GM18520 (cell line): ENCODE data around the gene RGL4.
A peak's percentile ranks its signal among the peaks of the same experiment; 100 is the strongest.

ENCODE experiments used
- ATAC-seq: cut with Tn5 transposase; IDR thresholded peaks from one replicate; pipeline ENCODE4 v1.9.1; 2021; ENCODE audit not compliant: unreplicated experiment

The RGL4 gene

GRCh38 chr22:23678133-23678532, 12.7 kb upstream of the RGL4 start:
- no peak for ATAC-seq

DNA sequence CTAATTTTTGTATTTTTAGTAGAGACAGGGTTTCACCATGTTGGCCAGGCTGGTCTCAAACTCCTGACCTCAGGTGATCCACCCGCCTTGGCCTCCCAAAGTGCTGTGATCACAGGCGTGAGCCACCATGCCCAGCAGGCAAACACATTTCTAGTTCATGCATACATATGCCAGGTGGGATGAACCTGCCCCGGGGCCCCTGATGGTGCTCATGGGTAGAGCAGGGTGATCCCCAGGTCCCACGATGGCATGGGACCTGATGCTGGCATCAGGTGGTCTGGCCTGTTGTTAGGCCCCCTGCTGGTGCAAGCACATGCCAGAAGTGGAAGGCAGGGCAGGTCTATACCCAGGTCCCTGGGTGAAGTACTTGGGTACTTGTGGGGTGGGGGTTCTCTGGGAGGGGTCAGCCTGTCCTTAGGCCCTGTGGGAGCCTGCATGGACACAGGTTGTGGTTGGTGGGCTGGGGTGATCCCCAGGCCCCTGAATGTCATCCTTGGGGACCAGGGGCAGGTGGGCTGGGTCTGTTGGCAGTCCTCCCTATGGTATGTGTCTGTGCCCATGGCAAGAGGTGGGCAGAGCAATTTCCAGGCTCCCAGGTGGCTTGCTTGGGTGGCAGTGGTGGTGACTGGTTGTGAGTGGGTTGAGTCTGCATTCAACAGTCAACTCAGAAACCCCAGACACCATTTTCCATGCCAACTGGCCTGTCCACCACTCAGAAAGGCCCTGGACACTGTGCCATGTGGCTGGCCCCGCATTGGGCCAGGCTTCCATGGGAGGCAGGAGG, 9.6 kb upstream of the RGL4 start:
- no peak for ATAC-seq

- no peak for ATAC-seq
These were observed 8.7 kb upstream of the RGL4 start for GRCh38 chr22:23682077-23682476.

DNA sequence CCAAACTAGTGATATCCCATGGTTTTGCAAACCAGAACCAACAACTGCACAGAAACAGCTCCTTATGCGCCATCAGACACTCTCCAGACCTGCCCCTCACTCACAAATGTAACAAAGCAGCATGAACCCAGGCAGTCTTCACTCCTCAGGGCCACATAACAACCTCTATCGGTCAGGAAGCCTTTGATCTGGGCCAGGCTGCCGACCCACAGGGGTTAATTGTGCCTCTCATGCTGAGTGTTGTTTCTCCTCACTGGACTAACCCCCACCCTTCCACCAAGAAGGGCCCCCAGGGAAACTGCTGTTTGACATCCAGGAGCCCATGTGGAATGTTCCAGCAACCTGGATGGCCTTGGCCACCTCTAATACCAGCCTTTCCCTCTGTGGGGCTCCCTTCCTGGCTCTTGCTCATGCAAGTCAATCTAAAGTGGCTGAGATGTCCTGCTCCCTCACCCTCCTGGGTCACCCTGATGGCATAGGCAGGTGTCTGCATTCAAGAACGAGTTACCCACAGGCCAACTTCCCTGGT, 7.9 kb upstream of the RGL4 start:
- no peak for ATAC-seq

GRCh38 chr22:23683545-23683944, 7.3 kb upstream of the RGL4 start:
- ATAC-seq: no peak

GRCh38 chr22:23684026-23684425, 6.8 kb upstream of the RGL4 start:
- no peak for ATAC-seq

GRCh38 chr22:23684561-23685031, 6.2 kb upstream of the RGL4 start:
- no peak for ATAC-seq

DNA sequence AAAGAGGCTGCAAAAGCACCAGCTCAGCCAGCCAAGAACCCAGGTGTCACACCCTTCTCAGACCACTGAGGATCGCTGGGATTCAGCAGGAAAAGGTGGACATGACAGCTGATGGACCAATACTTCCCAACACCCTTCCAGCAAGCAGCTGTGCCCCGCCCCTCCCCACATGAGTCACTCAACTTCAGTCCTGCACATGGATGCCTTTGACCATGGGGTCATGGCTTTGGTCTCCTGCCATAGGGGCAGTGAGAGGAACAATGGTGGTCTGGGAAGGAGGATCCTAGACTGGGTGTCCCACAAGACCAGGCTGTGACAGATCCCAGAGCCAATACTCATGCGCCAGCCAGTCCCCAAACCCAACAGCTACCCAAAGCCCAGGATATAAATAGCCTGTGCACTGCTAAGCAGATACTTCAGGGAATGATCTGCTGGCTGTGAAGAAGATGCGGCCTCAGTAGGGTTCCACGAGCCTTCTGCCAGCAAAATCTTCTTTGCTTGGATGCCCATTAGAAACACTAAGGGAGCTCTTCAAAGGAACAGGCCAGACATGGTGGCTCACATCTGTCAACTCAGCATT, 5.5 kb upstream of the RGL4 start:
- ATAC-seq: no peak

DNA sequence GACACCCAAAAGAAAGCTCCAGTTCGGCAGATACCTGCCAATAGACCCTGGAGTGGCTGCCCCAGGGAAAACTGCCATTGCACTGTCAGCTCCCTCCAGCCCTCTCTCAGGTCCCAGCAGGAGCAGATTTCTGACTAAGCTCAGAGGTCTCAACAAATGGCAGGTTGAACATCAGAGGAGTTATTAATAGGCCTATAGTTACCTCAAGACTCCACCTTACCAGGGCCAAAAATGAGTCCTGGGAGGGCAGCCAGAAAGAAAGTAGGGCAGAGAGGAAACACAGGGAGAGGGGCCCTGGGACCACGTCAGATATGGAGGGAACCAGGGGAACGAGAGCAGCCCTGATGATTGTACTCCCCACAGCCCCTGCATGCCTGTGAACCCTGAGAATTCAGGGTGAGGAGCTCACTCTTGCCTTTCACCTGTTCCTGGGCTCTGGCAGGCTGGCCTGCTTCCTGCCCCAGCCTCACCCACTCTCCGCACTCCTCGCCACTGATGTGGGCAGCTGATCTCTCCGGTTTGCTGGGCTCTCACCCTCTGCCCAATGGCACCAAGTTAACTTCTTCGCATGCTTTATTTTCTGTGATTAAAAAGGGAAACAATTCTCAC, 4.3 kb upstream of the RGL4 start:
- ATAC-seq: no peak

GRCh38 chr22:23688121-23688520, 2.7 kb upstream of the RGL4 start:
- ATAC-seq: no peak

GRCh38 chr22:23688571-23688970, 2.2 kb upstream of the RGL4 start:
- no peak for ATAC-seq

DNA sequence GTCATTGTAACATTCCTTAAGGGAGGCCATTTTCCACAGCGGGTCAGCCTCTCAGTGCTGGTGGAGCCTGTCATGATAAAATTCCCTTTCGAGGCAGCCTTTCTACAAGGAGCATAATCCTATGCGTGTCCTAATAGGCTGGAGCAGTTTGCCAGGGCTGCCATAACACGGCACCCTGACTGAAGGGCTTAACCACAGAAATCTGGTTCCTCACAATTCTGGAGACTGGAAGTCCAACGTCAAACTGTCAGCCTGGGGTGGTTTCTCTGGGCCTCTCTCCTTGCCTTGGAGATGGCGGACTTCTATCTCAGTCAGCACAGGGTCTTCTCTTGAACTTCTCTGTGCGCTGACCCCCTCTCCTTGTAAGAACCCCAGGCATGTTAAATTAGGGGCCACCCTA, 1.4 kb upstream of the RGL4 start:
- ATAC-seq: no peak

GRCh38 chr22:23691748-23692423, 1.1 kb downstream of the RGL4 start:
- ATAC-seq: no peak

GRCh38 chr22:23692598-23693291, 1.9 kb downstream of the RGL4 start:
- no peak for ATAC-seq

DNA sequence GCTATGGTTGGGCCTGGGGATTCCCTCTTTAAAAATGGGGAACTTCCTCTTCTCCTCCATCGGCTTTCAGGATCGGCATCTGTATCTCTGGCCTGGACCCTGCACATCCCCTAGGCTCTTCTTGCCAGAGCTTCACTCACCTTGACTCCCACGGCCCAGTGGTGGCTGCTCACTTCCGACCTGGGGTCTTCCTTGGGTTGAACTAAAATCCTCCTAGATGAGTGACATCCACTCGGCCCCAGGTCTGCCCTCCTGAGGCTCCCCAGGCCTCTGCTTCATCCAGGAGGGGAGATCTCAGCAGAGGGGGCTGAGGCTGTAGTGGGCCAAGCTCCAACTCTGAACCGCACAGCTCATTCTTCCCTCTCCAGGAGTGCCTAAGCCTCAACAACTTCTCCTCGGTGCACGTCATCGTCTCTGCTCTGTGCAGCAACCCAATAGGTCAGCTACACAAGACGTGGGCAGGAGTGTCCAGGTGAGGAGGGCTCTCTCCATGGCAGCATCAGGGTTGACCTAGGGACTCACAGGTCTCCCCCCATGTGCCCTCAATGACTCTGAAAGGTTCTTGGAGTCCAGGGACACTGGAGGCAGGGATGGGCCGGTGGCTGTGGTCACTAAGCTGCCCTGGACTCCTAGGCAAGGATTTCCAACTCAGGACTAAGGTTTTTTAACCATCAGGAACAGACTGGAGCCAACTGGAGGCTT, 3.3 kb downstream of the RGL4 start:
- no peak for ATAC-seq

GRCh38 chr22:23695141-23695540, 4.3 kb downstream of the RGL4 start:
- no peak for ATAC-seq

DNA sequence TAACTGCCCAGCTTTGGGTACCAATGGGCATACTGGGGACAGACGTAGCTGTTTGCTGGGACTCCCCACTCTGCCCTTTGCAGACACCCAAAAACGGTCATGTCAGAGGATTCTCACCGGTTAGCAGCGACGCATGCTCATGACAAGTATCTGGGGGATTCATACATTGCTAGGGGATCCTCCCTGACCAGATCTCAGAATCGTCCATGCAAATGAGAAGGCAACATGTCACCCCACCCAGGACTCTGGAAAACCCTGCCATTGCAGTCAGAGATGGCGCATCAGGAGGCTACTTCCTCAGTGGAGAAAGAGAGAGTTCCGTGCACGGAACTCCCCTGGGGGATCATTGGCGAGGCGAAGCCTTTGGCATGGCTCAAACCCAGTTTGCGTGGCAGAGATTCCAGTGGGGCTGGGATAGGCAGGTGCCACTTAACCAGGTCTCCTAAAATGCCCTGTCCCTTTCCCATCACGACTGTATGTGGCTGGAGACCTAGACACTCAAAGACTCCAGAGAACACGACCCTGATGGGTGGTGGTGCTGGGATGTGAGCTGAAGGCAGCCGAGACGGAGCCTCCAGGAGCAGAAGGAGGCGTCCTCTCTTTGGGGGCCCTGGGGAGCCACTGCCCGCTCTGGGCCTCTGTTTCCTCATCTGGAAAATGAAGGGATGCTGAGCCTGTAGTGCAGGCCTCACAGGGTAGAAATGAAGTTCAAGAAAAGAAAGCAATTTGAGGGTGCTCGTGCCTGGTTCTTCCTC, 4.9 kb downstream of the RGL4 start:
- no peak for ATAC-seq

DNA sequence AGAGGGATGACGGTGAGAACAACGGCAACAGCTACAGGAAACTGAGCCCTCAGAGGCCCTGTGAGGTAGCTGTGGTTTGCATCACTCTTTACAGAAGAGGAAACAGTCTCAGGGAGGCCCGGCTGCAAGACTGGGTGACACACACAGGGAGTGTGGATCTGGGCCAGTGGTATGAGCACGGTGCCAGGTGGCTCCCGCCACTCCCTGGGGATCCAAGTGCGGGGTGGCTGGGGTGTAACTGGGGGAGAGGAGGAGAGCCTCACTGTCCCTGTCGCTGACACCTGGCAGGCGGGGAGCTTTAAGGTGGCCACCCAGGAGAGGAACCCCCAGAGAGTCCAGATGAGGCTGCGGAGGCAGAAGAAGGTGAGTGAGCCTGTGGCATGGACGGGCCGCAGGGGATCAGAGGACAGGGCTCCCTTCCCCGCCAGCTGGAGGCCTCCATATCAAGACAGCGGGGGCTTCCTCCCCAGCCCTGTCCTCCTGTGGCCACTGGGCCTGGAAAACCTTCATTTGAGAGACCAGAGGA, 5.6 kb downstream of the RGL4 start:
- peak; percentile 58 for ATAC-seq
